Glutamatergic neuron (in vitro differentiated cells): ENCODE measurements around the gene COMMD7. TPM values are rescaled to one million over a fixed set of nuclear protein-coding genes. Genes with fewer than 3 reads are reported as not detected.

ENCODE experiments used
- DNase-seq: peaks from one replicate; pipeline ENCODE4 v3.0.0; 2022
- H3K27ac Mint-ChIP-seq: one replicate; pipeline ENCODE4 v1.8.0; 2020; ENCODE audit warnings: mild to moderate bottlenecking, mixed read lengths, inconsistent platforms; ENCODE audit not compliant: unreplicated experiment
- H3K27me3 Mint-ChIP-seq: one replicate; pipeline ENCODE4 v1.8.0; 2020; ENCODE audit warnings: mild to moderate bottlenecking, moderate library complexity, mixed read lengths, inconsistent platforms; ENCODE audit not compliant: unreplicated experiment
- H3K36me3 Mint-ChIP-seq: one replicate; pipeline ENCODE4 v1.8.0; 2020; ENCODE audit warnings: mild to moderate bottlenecking, mixed read lengths, inconsistent platforms; ENCODE audit not compliant: unreplicated experiment
- H3K4me1 Mint-ChIP-seq: one replicate; pipeline ENCODE4 v1.8.0; 2020; ENCODE audit warnings: mild to moderate bottlenecking, low read depth, mixed read lengths, inconsistent platforms; ENCODE audit not compliant: unreplicated experiment
- H3K4me3 Mint-ChIP-seq: one replicate; pipeline ENCODE4 v1.8.0; 2020; ENCODE audit warnings: mild to moderate bottlenecking, mixed read lengths, inconsistent platforms; ENCODE audit not compliant: unreplicated experiment
- H3K9me3 Mint-ChIP-seq: one replicate; pipeline ENCODE4 v1.8.0; 2020; ENCODE audit warnings: mild to moderate bottlenecking, moderate library complexity, mixed read lengths, inconsistent platforms; ENCODE audit not compliant: unreplicated experiment
- CTCF ChIP-seq: fragments of 200-600 bp; sonication (generic); IDR thresholded peaks from one replicate; pipeline ENCODE4 v1.5.0; 2021; ENCODE audit not compliant: partially characterized antibody, unreplicated experiment
- total RNA-seq: library from RNA; stranded (reverse); fragmentation: NEBNext Ultra II Directional; extraction: Animal tissue kit (Norgen Biotek cat#: 25700); gene quantifications from one replicate; pipeline ENCODE4 v1.2.1, GENCODE V29; 2021; ENCODE audit not compliant: unreplicated experiment

Gene COMMD7
- total RNA-seq, 1 donor from 2014 or later, result 71.5 TPM

DNA sequence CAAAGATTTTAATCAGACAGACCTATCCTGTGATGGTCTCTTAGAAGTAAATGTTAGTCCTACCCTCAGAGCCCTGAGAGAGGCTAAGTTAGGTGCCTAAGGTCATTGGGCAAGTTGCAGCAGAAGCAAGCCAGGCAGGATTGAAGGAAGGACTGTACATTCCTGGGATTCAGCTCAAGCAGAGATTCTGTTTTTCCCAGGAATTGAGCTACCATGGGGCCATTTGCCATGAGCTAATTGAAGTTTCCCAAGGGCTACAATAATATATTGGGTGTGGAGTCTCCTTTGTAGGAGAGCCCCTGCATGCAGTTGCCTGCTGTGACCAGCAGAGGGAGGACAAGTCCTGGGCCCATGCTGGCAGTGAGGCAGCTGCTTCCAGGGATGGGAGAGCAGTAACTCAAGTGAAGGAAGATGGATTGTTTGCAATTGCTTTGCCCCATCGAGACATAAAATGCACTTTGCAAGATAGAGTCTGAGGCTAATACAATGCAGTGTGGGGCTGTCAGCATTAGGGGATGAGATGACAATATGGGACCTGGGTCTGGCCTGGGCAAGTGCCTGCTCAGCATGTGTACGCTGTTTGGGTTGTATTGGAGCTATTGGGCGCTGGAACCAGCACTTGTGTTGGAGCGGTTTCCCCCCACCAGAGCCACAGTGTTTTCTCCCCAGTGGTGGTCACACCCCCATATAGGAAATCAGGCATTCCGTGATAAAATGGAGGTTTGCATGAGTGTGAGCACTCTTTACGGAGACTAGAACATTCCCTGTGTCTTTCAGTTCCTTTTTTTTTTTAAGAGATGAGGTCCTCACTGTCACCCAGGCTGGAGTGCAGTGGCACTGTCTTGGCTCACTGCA lies 46.9 kb upstream of the COMMD7 start:
- peak; percentile 100 for TF ChIP-seq CTCF
- peaks cover 12% of the 10 kb centered on the region for H3K36me3 Mint-ChIP-seq
- peaks cover 17% of the 10 kb centered on the region for H3K4me1 Mint-ChIP-seq
- no peak overlapping the region for H3K27ac Mint-ChIP-seq
- peaks cover 4% of the 10 kb centered on the region for H3K27me3 Mint-ChIP-seq
- peaks cover under 1% of the 10 kb centered on the region for H3K9me3 Mint-ChIP-seq
- peak; percentile 97 for DNase-seq
- no peak overlapping the region for H3K4me3 Mint-ChIP-seq

- Mint-ChIP-seq H3K36me3 (peaks cover 12% of the 10 kb centered on the region), H3K4me1 (peaks cover 8% of the 10 kb centered on the region), H3K4me3 (no peak overlapping the region), H3K9me3 (no peaks in the 10 kb centered on the region), H3K27ac (no peak overlapping the region), H3K27me3 (peaks cover 4% of the 10 kb centered on the region)
- no peak for DNase-seq
- no peak for TF ChIP-seq CTCF
These were observed 43.9 kb upstream of the COMMD7 start for GRCh38 chr20:32787168-32787567.

- no peaks in the 10 kb centered on the region for H3K9me3 Mint-ChIP-seq
- H3K4me3 Mint-ChIP-seq, result no peak overlapping the region
- no peaks in the 10 kb centered on the region for H3K4me1 Mint-ChIP-seq
- H3K36me3 Mint-ChIP-seq, result peaks cover 12% of the 10 kb centered on the region
- H3K27ac Mint-ChIP-seq, result no peak overlapping the region
- H3K27me3 Mint-ChIP-seq, result peaks cover 4% of the 10 kb centered on the region
- no peak for TF ChIP-seq CTCF
- DNase-seq, result no peak
These were observed 42.9 kb upstream of the COMMD7 start for GRCh38 chr20:32786059-32786760.

DNA sequence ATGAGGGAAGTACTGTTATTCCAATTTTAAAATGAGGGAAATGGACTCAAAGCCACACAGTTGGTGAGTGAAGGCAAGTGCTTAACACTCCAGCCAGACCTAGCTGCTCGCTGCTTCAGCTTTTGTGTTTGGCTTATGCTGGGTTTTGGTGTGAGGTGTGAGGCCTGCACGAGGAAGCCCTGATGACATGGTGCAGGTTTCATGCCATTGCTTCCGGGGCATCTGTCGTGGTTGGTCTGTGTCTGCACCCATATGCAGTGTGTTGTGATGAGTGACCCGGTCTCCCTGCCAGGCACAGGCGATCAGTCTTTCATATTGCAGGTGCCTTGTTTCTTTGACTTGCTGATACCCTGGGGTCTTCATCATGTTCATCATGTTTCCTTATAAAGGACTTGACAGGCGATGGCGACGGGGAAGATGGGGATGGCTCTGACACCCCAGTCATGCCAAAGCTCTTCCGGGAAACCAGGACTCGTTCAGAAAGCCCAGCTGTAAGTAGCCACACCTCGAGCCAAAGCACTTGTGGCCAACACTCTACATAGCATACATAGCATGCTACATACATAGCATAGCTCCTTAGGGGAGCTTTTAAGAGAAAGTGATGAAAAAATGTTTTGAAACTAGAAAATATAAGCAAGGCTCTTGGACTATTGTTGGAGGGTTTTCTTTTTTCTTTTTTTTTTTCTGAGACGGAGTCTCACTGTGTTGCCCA lies 41.3 kb upstream of the COMMD7 start:
- Mint-ChIP-seq H3K27me3 (peaks cover 4% of the 10 kb centered on the region), H3K36me3 (peaks cover 12% of the 10 kb centered on the region), H3K4me1 (peaks cover 8% of the 10 kb centered on the region), H3K27ac (no peak overlapping the region), H3K9me3 (no peaks in the 10 kb centered on the region), H3K4me3 (no peak overlapping the region)
- DNase-seq, result no peak
- no peak for TF ChIP-seq CTCF
